HG03457 (cell line): ENCODE results near the gene MBNL2.

Source experiments
- ATAC-seq: cut with Tn5 transposase; IDR thresholded peaks from one replicate; pipeline ENCODE4 v1.9.1; 2021; ENCODE audit warnings: moderate number of reproducible peaks; ENCODE audit not compliant: unreplicated experiment

Gene MBNL2

GRCh38 chr13:97289514-97290298 is 67.6 kb downstream of the MBNL2 start:
- ATAC-seq = no peak

GRCh38 chr13:97295283-97296182 is 73.4 kb downstream of the MBNL2 start:
- ATAC-seq = no peak

DNA sequence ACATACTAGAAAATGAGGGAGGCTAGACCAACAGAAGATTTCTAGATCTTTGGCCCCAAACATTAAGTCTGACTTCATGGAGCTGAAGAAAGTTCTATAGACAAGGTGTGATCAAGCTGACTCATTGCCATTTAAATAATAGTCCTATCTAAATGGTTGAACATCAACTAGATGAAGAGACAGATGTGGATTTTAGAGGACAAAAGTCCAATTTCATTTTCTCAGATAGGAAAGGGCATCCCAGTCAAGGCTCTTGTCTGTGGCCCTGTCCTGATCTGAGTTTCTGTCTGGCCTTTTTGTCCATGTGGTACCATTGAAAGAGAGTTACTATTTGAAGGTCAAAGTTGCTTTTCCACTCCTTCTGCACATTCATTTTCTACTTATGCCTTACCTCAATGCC is 74.6 kb downstream of the MBNL2 start:
- no peak for ATAC-seq

GRCh38 chr13:97298816-97299215 is 76.7 kb downstream of the MBNL2 start:
- ATAC-seq = no peak

DNA sequence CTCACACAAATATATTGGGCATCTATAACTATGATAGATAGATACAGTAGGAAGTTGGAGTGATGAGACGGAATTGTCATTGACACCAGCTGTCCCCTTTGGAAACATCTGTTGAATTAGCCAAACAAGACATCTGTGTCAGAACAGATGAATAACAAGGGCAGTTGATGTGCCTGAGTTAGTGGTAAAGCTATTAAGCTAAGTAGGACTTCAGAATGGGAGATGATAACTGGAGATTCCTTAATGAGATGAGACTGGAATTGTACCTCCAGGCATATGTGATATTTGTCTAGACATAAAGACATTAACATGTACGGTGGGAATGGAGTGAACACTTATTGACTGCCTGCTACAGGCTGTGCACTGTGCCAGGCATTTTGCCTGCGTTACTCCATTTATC is 78.7 kb downstream of the MBNL2 start:
- ATAC-seq = no peak

DNA sequence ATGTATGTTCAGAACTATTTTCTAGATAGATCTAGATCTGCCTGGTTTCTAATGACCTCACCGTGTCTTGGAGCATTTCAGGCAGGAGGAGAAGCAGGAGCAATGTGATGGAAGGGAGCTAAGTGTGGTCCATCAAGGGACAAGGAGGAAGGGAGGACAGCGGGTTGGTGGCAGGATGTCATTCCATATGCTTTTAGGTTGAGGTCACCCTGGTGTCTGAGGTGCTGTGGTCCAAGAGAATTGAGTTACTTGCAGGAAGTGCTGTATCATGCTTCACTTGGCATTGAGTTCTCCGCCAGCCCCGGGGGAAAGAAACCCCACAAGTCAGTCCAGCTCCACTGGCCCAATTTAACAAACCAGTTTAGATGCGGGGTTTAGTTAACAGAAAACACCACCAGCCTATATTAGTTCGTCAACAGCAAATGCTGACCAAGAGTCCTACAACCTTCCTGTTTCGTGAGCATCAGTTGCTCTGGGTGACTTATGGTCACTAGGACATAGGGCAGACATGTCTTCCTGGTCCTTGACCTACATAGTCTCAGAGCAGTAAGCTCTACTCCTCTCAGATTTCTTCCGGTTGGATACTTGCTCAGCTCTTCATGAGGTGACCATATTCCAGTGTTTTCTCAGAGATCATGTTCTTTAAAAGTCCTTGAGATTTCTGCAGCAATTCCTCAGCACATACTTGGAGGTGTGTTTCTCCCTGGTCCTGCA is 79.4 kb downstream of the MBNL2 start:
- no peak for ATAC-seq

- ATAC-seq = no peak
Measured at GRCh38 chr13:97302611-97303010, 80.5 kb downstream of the MBNL2 start.

- no peak for ATAC-seq
Measured at GRCh38 chr13:97306106-97306505, 84.0 kb downstream of the MBNL2 start.

DNA sequence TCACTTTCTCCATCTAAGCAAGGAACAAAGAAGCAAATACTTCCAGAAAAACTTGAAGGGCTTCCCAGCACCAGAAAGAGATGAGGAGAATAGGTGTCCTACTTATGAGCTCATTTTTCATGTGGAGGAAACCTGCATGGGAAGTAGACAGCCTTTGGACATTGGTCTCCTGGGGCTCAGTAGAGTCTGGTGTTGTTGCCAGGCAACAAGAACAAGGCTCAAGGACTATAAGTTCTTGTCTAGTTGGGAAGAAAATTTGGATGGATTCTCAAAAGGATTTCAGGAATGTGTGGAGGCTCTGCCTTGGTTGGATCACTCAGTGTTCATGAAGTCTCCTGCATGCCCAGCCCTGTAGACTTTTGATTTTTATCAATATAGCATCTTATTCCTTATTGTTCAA is 84.5 kb downstream of the MBNL2 start:
- ATAC-seq = no peak

DNA sequence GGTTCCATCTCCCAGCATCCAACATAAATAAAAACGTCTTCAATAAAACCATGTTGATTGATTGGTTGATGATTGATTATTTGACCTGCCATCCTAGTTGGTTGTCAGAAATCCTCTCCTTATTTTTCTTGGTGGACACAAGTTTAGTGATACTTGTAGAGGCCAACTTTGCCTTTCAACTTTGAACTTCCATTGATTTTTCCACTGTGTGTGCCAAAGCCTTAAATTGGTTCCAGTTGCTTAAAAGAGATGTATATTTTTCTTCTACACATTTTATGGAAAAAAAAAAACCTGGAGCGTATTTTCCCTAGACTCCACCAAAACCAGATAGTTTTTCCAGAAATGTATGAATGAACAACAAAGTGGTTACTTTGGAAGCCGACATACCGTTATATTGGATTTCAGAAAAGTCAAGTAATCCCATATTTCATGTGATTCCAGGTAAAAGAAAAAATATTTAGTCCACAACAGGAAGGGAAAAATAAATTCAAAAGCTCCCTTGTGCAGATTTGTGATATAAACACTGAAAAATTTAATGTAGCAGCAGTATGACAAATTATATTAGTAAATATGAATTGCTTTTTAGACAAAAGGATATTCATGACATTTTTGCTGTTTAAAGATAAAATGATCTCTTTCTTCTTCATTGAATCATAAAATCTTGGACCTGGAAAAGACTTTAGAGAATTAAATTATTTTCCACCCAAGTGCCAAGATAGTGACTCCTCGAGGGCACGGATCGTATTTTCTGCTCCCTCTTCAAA is 85.2 kb downstream of the MBNL2 start:
- ATAC-seq = no peak

DNA sequence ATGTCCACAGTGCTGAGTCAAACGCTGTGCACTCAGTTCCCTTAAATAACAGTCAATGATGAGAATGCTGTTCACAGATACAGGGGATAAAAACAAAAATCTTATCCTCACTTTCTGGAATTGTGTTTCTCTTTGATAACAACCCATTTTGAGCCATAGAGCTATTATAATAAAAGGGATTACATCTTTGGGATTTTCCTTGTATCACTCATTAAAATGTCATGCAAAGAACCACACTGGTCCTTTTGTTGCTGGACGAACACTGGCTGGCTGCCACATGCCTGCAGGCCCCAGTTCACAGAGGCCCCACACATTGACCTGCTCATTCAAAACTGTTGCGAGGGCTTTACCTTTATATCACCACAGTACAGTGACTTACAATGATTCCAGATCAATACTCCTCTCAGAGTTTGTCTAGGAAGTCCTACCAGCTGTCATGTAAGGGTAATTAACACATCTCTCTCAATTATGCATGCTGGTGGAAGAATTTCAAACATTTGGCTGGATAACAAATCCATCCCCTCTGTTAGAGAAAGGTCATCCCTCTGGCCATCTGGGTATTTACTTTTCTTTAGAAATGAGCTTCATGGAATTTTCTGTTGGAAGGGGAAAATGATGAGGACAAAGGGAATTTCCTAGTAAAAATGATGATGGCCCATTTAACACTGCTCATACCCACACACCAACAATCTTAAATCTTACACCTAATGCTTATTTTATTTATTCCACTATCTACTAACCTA is 85.9 kb downstream of the MBNL2 start:
- no peak for ATAC-seq

DNA sequence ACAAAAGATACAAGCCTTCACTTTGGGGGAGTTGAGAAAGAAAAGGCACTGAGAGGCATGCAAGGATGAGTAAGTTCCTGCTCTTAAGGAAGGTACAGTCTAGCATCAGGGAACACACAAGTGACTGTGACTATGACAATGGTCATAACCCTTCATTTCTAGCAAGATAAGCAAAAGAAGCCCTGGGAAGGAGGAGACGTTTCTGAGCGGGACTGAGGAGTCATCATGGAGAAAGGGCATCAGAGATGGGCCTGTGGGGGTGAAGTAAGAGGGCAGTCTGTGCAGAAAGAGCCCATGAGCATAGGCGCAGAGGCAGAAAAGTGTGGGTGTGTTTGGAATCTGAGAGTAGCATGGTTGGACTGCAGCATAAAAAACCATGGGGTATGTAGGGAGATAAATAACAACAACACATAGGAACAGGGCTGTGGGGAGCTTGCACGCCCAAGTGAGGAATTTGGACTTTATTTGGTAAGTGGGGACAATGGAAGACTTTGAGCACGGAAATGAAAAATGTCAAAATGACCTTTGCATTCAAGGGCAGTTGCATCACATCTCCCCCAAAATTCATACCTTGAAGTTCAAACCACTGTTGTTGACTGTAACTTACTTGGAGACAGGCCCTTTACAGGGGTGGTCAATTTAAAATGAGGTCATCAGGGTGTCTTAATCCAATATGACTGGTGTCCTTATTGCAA is 86.7 kb downstream of the MBNL2 start:
- no peak for ATAC-seq

DNA sequence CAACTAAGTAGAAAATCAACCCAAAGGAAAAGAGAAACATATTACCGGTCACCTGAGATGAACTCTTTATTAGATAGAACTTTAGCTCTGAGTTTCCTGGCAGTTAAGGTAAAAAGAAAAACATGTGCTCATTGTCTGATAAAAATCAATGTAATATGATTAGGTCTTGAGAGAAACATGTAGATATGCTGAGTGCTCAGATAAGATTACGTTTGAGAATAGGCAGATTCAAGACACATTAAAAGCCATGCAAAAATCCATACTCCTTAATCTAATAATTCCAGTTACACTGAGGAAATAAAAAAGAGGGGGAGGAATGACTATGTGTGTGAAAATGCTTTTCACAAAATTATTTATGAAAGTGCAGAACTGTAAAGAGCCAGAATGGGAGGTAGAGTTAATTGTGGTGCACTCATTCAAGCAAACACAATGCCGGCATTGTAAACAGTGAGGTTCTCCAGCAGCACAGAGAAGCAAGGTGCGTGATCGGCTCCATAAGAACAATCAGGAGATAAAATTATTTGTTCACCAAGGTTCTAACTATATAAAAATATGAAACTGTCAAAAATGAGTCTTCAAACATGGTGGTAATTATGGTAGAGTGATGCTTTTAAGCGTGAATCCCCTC is 88.8 kb downstream of the MBNL2 start:
- ATAC-seq = no peak

DNA sequence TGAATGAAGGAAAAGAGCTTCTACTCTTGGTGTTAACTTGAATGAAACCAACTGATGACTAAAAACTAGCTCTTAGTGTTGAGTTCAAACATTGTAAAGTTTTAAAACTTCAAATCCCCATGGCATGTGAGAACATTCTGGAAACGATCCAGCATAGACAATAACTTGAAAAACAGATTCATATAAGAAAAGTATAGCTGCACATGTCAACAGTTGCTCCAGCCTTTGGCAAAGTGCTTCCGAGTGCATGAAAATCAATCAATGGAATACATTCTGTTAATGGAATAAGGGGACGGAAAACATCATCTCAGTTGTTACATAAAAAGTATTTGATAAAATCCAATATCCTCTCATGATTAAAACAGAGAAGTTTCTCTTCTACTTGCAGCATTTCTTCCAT is 89.8 kb downstream of the MBNL2 start:
- ATAC-seq = no peak

DNA sequence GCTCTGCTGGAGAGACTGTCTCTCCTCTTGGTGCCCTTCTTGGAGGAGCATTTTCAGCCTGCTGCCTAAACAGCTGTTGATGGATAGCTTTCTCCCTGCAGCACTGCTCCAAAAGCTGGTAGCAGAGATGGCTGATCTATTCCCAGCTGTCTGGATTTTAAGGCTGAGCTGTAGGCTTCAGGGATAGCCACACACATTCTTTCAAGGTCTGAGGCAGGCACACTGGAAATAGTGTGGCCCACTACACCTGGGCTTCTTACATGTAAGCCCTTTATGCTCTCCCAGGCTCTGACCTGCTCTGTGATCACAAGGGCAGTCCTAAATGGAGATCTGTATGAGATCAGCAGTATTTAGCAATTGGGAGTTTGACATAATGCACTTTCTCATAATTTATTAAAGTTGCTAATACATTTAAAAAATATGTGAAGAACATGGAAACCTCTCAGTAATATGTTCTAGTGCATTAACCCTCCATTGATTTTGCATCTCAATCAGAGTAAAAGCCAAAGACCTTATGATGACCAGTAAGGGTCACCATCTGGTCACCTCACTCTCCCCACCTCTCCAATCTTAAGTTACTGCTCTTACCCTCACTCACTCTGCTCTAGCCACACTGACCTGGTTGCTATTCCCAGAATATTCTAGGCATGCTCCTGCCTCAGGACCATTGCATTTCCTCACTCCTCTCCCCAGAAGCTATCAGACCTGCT is 91.6 kb downstream of the MBNL2 start:
- ATAC-seq = no peak

GRCh38 chr13:97316390-97316789 is 94.3 kb downstream of the MBNL2 start:
- ATAC-seq = no peak

GRCh38 chr13:97317933-97318332 is 95.8 kb downstream of the MBNL2 start:
- no peak for ATAC-seq

GRCh38 chr13:97318532-97318931 is 96.4 kb downstream of the MBNL2 start:
- ATAC-seq = no peak
